ENCODE data around the gene CACNA1C.

GRCh38 chr12:2192231-2192630 is 139.4 kb downstream of the CACNA1C start:
- no peak for TF ChIP-seq CTCF (IDR thresholded peaks at IDR 0.05)
- TF ChIP-seq POLR2A (IDR thresholded peaks at IDR 0.05), result no peak
- TF ChIP-seq EP300 (IDR thresholded peaks at IDR 0.05), result no peak
- no peak for TF ChIP-seq POLR2AphosphoS5 (IDR thresholded peaks at IDR 0.05)

Data from upper lobe of left lung (tissue), 4 donors.